H1 (cell line): ENCODE measurements around the gene NMNAT3. TPM values are rescaled to one million over a fixed set of nuclear protein-coding genes. Genes with fewer than 3 reads are reported as not detected.

Experiments
- CTCF ChIA-PET: fragments of 300-600 bp; sonication (Branson Sonifier 250); formaldehyde crosslinking; loops from one replicate; lab custom pipeline; 2021; ENCODE audit not compliant: partially characterized antibody; lab: Charles Lee
- POLR2A ChIA-PET: fragments of 300-600 bp; sonication (Branson Sonifier 250); formaldehyde crosslinking; loops from one replicate; lab custom pipeline; 2021; ENCODE audit warnings: inconsistent platforms; ENCODE audit not compliant: partially characterized antibody; lab: Charles Lee
- DNase-seq, 2 experiments: peaks; one replicate each; pipeline versions ENCODE4 v3.0.0 to v3.0.0-alpha.2; 2010 to 2022; ENCODE audit warnings: low spot score in 2 of 2, low read depth in 1 of 2, mixed read lengths in 1 of 2
- FAIRE-seq: peaks from 2 replicates; lab custom pipeline; 2011; peaks lifted over from hg19 to GRCh38; lab: Jason Lieb, UNC
- H2AFZ ChIP-seq: 2 replicates; pipeline ENCODE4 v1.8.1; 2012; ENCODE audit warnings: low read length, inconsistent platforms
- H2AK5ac ChIP-seq: 2 replicates; pipeline ENCODE4 v1.6.1; 2013; ENCODE audit warnings: low read depth, low read length
- H2BK120ac ChIP-seq: replicated peaks from 2 replicates; pipeline ENCODE3; 2013; ENCODE audit warnings: low read depth, low read length, inconsistent platforms
- H2BK12ac ChIP-seq: 2 replicates; pipeline ENCODE4 v1.6.1; 2013; ENCODE audit warnings: low read depth, low read length
- H2BK15ac ChIP-seq: 2 replicates; pipeline ENCODE4 v1.6.1; 2013; ENCODE audit warnings: low read length
- H2BK20ac ChIP-seq: 2 replicates; pipeline ENCODE4 v1.6.1; 2013; ENCODE audit warnings: low read length
- H2BK5ac ChIP-seq: 2 replicates; pipeline ENCODE4 v1.6.1; 2013; ENCODE audit warnings: low read depth, low read length
- H3K14ac ChIP-seq: 2 replicates; pipeline ENCODE4 v1.6.1; 2013; ENCODE audit warnings: inconsistent platforms; ENCODE audit not compliant: insufficient read length
- H3K18ac ChIP-seq: 2 replicates; pipeline ENCODE4 v1.6.1; 2013; ENCODE audit warnings: low read length; ENCODE audit errors: extremely low read depth
- H3K23ac ChIP-seq: 2 replicates; pipeline ENCODE4 v1.6.1; 2013; ENCODE audit warnings: inconsistent platforms; ENCODE audit not compliant: insufficient read length
- H3K23me2 ChIP-seq: 2 replicates; pipeline ENCODE4 v1.6.1; 2013; ENCODE audit warnings: low read depth, low read length
- H3K27ac ChIP-seq: 2 replicates; pipeline ENCODE4 v1.6.1; 2011; ENCODE audit warnings: low read depth, low read length, inconsistent platforms
- H3K27me3 ChIP-seq, 4 experiments: replicated peaks in 1 of 4; 1 replicate in 1 of 4; 2 replicates in 3 of 4; pipeline versions ENCODE4 v1.6.1 to v1.8.1; 2011 to 2013; ENCODE audit warnings: low read length in 3 of 4, mild to moderate bottlenecking in 3 of 4, inconsistent platforms in 2 of 4, mixed read lengths in 2 of 4, moderate library complexity in 1 of 4; ENCODE audit not compliant: control insufficient read depth in 3 of 4, insufficient read depth in 3 of 4; ENCODE audit errors: extremely low read depth in 1 of 4
- H3K36me3 ChIP-seq, 4 experiments: 2 replicates each; pipeline versions ENCODE4 v1.6.1 to v1.8.1; 2011 to 2013; ENCODE audit warnings: mild to moderate bottlenecking in 4 of 4, low read length in 3 of 4, moderate library complexity in 2 of 4, control low read depth in 1 of 4, inconsistent platforms in 1 of 4; ENCODE audit not compliant: insufficient read depth in 4 of 4, control insufficient read depth in 2 of 4
- H3K4ac ChIP-seq: replicated peaks from 2 replicates; pipeline ENCODE3; 2013; ENCODE audit warnings: low read length, low read depth, mixed read lengths, inconsistent platforms; ENCODE audit not compliant: insufficient read length
- H3K4me1 ChIP-seq, 4 experiments: replicated peaks in 1 of 4; 1 replicate in 1 of 4; 2 replicates in 3 of 4; pipeline versions ENCODE4 v1.6.1 to v1.8.1; 2011 to 2013; ENCODE audit warnings: low read length in 3 of 4, inconsistent platforms in 2 of 4, mixed read lengths in 1 of 4; ENCODE audit not compliant: insufficient read depth in 4 of 4, control insufficient read depth in 3 of 4
- H3K4me2 ChIP-seq, 2 experiments: 2 replicates each; pipeline versions ENCODE4 v1.6.1 to v1.8.1; 2011 to 2013; ENCODE audit warnings: low read depth in 2 of 2, low read length in 2 of 2, control low read depth in 1 of 2, inconsistent platforms in 1 of 2, mild to moderate bottlenecking in 1 of 2; ENCODE audit not compliant: insufficient read depth in 1 of 2
- H3K4me3 ChIP-seq, 4 experiments: fragments of 200-600, 300-600 bp in 1 of 4; sonication (generic), shearing (Covaris generic), sonication (Bioruptor Twin) in 1 of 4; 2 replicates each; pipeline versions ENCODE4 v1.5.1 to v1.8.1; 2011 to 2016; ENCODE audit warnings: low read length in 4 of 4, low read depth in 3 of 4, control low read depth in 2 of 4, inconsistent platforms in 2 of 4, mild to moderate bottlenecking in 2 of 4, mixed read lengths in 1 of 4, moderate library complexity in 1 of 4; ENCODE audit not compliant: insufficient read depth in 2 of 4; ENCODE audit errors: extremely low read depth in 1 of 4
- H3K56ac ChIP-seq: replicated peaks from 2 replicates; pipeline ENCODE3; 2013; ENCODE audit warnings: low read depth, mild to moderate bottlenecking, mixed read lengths, low read length, inconsistent platforms; ENCODE audit not compliant: insufficient read length
- H3K79me1 ChIP-seq: 2 replicates; pipeline ENCODE4 v1.6.1; 2013; ENCODE audit warnings: low read depth, low read length, control low read depth
- H3K79me2 ChIP-seq, 2 experiments: 2 replicates each; pipeline versions ENCODE4 v1.6.1 to v1.8.1; 2012 to 2013; ENCODE audit warnings: low read length in 2 of 2, mild to moderate bottlenecking in 2 of 2, inconsistent platforms in 1 of 2; ENCODE audit not compliant: insufficient read depth in 2 of 2, control insufficient read depth in 1 of 2
- H3K9ac ChIP-seq, 4 experiments: replicated peaks in 1 of 4; 1 replicate in 1 of 4; 2 replicates in 3 of 4; pipeline versions ENCODE4 v1.6.1 to v1.8.1; 2011 to 2013; ENCODE audit warnings: low read depth in 3 of 4, low read length in 3 of 4, control low read depth in 2 of 4, mild to moderate bottlenecking in 2 of 4, moderate library complexity in 2 of 4, inconsistent platforms in 1 of 4; ENCODE audit errors: extremely low read depth in 1 of 4
- H3K9me3 ChIP-seq, 2 experiments: 2 replicates each; pipeline versions ENCODE4 v1.6.1 to v1.8.1; 2012 to 2013; ENCODE audit warnings: mild to moderate bottlenecking in 2 of 2, moderate library complexity in 2 of 2, control low read depth in 1 of 2, inconsistent platforms in 1 of 2, low read depth in 1 of 2, low read length in 1 of 2, mixed read lengths in 1 of 2; ENCODE audit not compliant: insufficient read depth in 2 of 2
- H4K20me1 ChIP-seq, 2 experiments: replicated peaks in 1 of 2; 2 replicates each; pipeline versions ENCODE3 to v1.8.1; 2011 to 2013; ENCODE audit warnings: inconsistent platforms in 2 of 2, low read length in 2 of 2, mild to moderate bottlenecking in 1 of 2; ENCODE audit not compliant: insufficient read depth in 2 of 2, control insufficient read depth in 1 of 2
- H4K5ac ChIP-seq: 2 replicates; pipeline ENCODE4 v1.6.1; 2013; ENCODE audit warnings: low read length, low read depth, mixed read lengths, inconsistent platforms; ENCODE audit not compliant: insufficient read length
- H4K8ac ChIP-seq: 2 replicates; pipeline ENCODE4 v1.8.0; 2013; ENCODE audit warnings: mild to moderate bottlenecking, moderate library complexity, low read length, inconsistent platforms; ENCODE audit not compliant: insufficient read depth; ENCODE audit errors: extremely low read depth
- H4K91ac ChIP-seq: replicated peaks from 2 replicates; pipeline ENCODE3; 2013; ENCODE audit warnings: low read length, mixed read lengths, inconsistent platforms; ENCODE audit not compliant: insufficient read length
- GTF2F1 ChIP-seq: IDR thresholded peaks from 2 replicates; pipeline ENCODE4 v1.6.1; 2012; ENCODE audit warnings: low read depth, low read length, improper control_type of control experiment, borderline replicate concordance
- HDAC2 ChIP-seq, 2 experiments: fragments of 300-600 bp in 1 of 2; sonication (generic) in 1 of 2; IDR thresholded peaks; 2 replicates each; pipeline ENCODE4 v1.6.1; 2011 to 2012; ENCODE audit warnings: low read depth in 2 of 2, low read length in 2 of 2, mild to moderate bottlenecking in 2 of 2, moderate library complexity in 2 of 2, borderline replicate concordance in 1 of 2, inconsistent platforms in 1 of 2
- SP1 ChIP-seq: IDR thresholded peaks from 2 replicates; pipeline ENCODE4 v1.6.1; 2011; ENCODE audit warnings: low read depth, low read length
- TEAD4 ChIP-seq: IDR thresholded peaks from 2 replicates; pipeline ENCODE4 v1.6.1; 2012; ENCODE audit warnings: low read depth, low read length, inconsistent platforms, mixed read lengths
- WGBS, 2 experiments: shearing (Covaris generic) in 1 of 2; methylation state at CpG; one replicate each; pipeline versions ENCODE4 v1.1.6 to v1.1.7; 2013 to 2015; ENCODE audit warnings: low lambda C conversion rate in 2 of 2, mixed read lengths in 2 of 2, inconsistent platforms in 1 of 2, low coverage in 1 of 2, missing lambda C conversion rate in 1 of 2; ENCODE audit not compliant: insufficient replicate concordance in 2 of 2, insufficient coverage in 1 of 2, insufficient read length in 1 of 2; ENCODE audit errors: extremely low coverage in 1 of 2, missing lambda C conversion rate in 1 of 2; 5-methylcytosine and 5-hydroxymethylcytosine counted together
- polyA plus RNA-seq, 7 experiments: library from polyadenylated mRNA; depleted of rRNA in 3 of 7; stranded (reverse) in 5 of 7; unstranded in 2 of 7; fragments of >200 nt in 5 of 7; fragments of 200-250 nt in 2 of 7; gene quantifications; 1 replicate in 5 of 7; 2 replicates in 1 of 7; 4 replicates in 1 of 7; pipeline versions ENCODE4 v1.2.1 to v1.2.3, GENCODE V29; 2011 to 2013; ENCODE audit warnings: missing spikeins in 2 of 7, mixed read lengths in 2 of 7
- total RNA-seq: library from RNA; stranded (reverse); fragmentation: NEBNext Ultra II Directional; extraction: Animal tissue kit (Norgen Biotek cat#: 25700); gene quantifications from 2 replicates; pipeline ENCODE4 v1.2.1, GENCODE V29; 2021

Gene NMNAT3
- total and polyA plus RNA-seq, 2 of the 8 experiments (the other 6 are each of a cell fraction or from before 2014, with no cell fraction given), result 4.2 to 4.3 TPM

DNA sequence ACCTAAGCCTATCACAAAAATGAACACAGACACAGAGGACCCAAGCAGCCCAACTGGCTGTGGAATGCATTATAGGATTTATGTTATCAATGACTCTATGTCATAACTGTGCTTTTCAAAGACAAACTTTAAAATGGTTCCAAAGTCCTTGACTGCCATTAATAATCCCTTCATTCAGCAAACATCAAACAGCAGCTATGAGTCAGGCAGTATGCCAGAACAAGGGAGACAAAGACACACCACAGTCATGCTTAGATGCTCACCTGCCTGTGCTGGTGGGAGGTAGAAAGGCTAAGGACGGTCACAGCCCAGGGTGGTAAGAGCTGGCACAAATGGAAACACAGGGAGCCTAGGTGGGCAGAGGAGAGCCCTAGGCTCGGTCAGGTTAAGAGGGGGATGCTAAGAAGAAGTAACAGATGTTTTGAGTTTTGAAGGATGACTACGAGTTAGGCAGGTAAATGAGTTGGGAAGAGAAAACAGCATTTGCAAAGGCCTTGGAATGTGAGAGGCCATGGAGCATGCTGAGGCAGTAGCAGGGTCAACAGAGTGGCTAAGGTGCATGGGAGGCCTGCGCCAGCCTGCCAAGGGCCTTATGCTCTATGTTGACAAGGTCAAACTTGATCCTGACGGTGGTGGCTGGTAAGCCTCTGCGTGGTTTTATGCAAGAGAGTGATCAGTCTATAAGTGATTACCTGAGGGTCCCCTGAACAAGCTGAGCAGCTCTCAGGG is 23.0 kb downstream of the NMNAT3 start:
- Histone ChIP-seq H3K79me1 (no peaks in the 10 kb centered on the region), H2AK5ac (0 out of 2 replicates have a peak overlapping the region, but pooled peaks have one; percentile 8), H2BK15ac (peak overlapping the region; percentile 34; the same call in 1 of the 2 replicates), H3K9me3 (no peaks in the 10 kb centered on the region), H3K36me3 (no peaks in the 10 kb centered on the region), H4K91ac (no peak overlapping the region), H3K23ac (no peak overlapping the region), H2BK12ac (no peak overlapping the region), H2BK120ac (no peak overlapping the region), H4K20me1 (peaks cover 0 to 3% of the 10 kb centered on the region in 2 experiments), H4K5ac (no peak overlapping the region), H3K4ac (no peak overlapping the region), H2BK5ac (0 out of 2 replicates have a peak overlapping the region, but pooled peaks have one; percentile 36), H3K79me2 (no peaks in the 10 kb centered on the region), H3K9ac (no peak overlapping the region), H3K4me1 (peaks cover 3 to 19% (median 11%) of the 10 kb centered on the region in 4 experiments; a peak in 6 of 7 replicates), H3K18ac (no peak overlapping the region), H2BK20ac (no peak overlapping the region; the same call in 1 of the 2 replicates), H3K4me2 (no peak overlapping the region), H2AFZ (no peak overlapping the region), H3K27ac (no peak overlapping the region), H3K23me2 (no peaks in the 10 kb centered on the region), H3K27me3 (no peaks in the 10 kb centered on the region), H3K4me3 (no peak overlapping the region), H3K14ac (no peak overlapping the region), H4K8ac (no peak overlapping the region), H3K56ac (no peak overlapping the region)
- ChIA-PET CTCF (interaction anchor here (0.5 to 2.9 kb wide), 5 partner anchors 8 to 282 kb away, joined by 3 to 9 read pairs (median 4); no protein-coding TSS in a partner anchor), POLR2A (interaction anchor here (1.1 kb wide), 1 partner anchor 14 kb away, joined by 3 read pairs; no protein-coding TSS in a partner anchor)
- DNase-seq, result no peak
- WGBS, 2 experiments, result 72% methylated on average over 6 of the region's 6 CpGs; no CpG with 5 or more reads in 1 of the 2 experiments
- peak; percentile 50 for FAIRE-seq
- TF ChIP-seq TEAD4, result peak; percentile 78
- no peak for TF ChIP-seq SP1
- TF ChIP-seq HDAC2 (IDR thresholded peaks at IDR 0.05; ENCODE audit: borderline replicate concordance in 1 of 2, low read depth in 2 of 2, low read length in 2 of 2), result no peak
- TF ChIP-seq GTF2F1, result no peak
